GM19238 (cell line): ENCODE results near the gene HOXD8.
A peak's percentile ranks its signal among the peaks of the same experiment; 100 is the strongest.

ENCODE experiments used
- DNase-seq: peaks from one replicate; pipeline ENCODE4 v3.0.0; 2011; ENCODE audit warnings: low spot score; ENCODE audit not compliant: insufficient read length

Gene HOXD8

GRCh38 chr2:176128982-176129796, at the start of gene HOXD8:
Gene HOXD8 (plus strand): TSS chr2:176129705. CDS start chr2:176130367, 662 bp downstream.
- DNase-seq, result no peak

- DNase-seq, result peak; percentile 46
Measured at GRCh38 chr2:176079831-176080539, 49.5 kb upstream of the HOXD8 start.

- DNase-seq, result no peak
Measured at GRCh38 chr2:176080540-176081375, 48.7 kb upstream of the HOXD8 start.

- no peak for DNase-seq
Measured at GRCh38 chr2:176081376-176081836, 48.1 kb upstream of the HOXD8 start.

- DNase-seq, result no peak
Measured at GRCh38 chr2:176081837-176082524, 47.5 kb upstream of the HOXD8 start.

- DNase-seq, result no peak
Measured at GRCh38 chr2:176082525-176082823, 47.0 kb upstream of the HOXD8 start.

GRCh38 chr2:176082824-176083751, 46.4 kb upstream of the HOXD8 start:
- DNase-seq, result no peak

- DNase-seq, result no peak
Measured at GRCh38 chr2:176083796-176084261, 45.7 kb upstream of the HOXD8 start, which contains the start of gene EVX2. Gene EVX2 (minus strand): TSS chr2:176083962. CDS start chr2:176083776, 186 bp downstream.

GRCh38 chr2:176084611-176085119, 44.8 kb upstream of the HOXD8 start:
- DNase-seq, result no peak

GRCh38 chr2:176085120-176085788, 44.3 kb upstream of the HOXD8 start:
- DNase-seq, result no peak

GRCh38 chr2:176085861-176086771, 43.4 kb upstream of the HOXD8 start:
- DNase-seq, result no peak

GRCh38 chr2:176087330-176088047, 42.0 kb upstream of the HOXD8 start:
- no peak for DNase-seq

GRCh38 chr2:176088048-176088936, 41.2 kb upstream of the HOXD8 start:
- DNase-seq, result peak; percentile 52

- DNase-seq, result no peak
Measured at GRCh38 chr2:176088937-176089842, 40.3 kb upstream of the HOXD8 start.

GRCh38 chr2:176089843-176090395, 39.6 kb upstream of the HOXD8 start:
- no peak for DNase-seq
